Kidney (tissue), 14 donors: ENCODE results near the gene GRIK1. TPM values are rescaled to one million over a fixed set of nuclear protein-coding genes. Genes with fewer than 3 reads are reported as not detected.

ENCODE experiments used
- DNase-seq, 5 donors: peaks; one replicate each; pipeline ENCODE4 v3.0.0-alpha.2; 2013 to 2020
- FAIRE-seq: peaks from 2 replicates; lab custom pipeline; 2012; peaks lifted over from hg19 to GRCh38; lab: Jason Lieb, UNC
- H3K27ac ChIP-seq, 2 donors: one replicate each; pipeline ENCODE4 v1.7.0; 2013; ENCODE audit warnings: low read depth in 2 of 2, low read length in 2 of 2, inconsistent platforms in 1 of 2
- H3K27me3 ChIP-seq: one replicate; pipeline ENCODE4 v1.7.1; 2013; ENCODE audit warnings: low read length, inconsistent platforms; ENCODE audit not compliant: control insufficient read depth, insufficient read depth
- H3K36me3 ChIP-seq, 3 donors: one replicate each; pipeline versions ENCODE4 v1.7.0 to v1.7.1; 2013; ENCODE audit warnings: low read length in 3 of 3, control low read depth in 1 of 3, inconsistent platforms in 1 of 3; ENCODE audit not compliant: insufficient read depth in 3 of 3, control insufficient read depth in 2 of 3
- H3K4me1 ChIP-seq, 3 donors: one replicate each; pipeline versions ENCODE4 v1.7.0 to v1.7.1; 2013; ENCODE audit warnings: low read length in 3 of 3, inconsistent platforms in 1 of 3, low read depth in 1 of 3; ENCODE audit not compliant: control insufficient read depth in 2 of 3, insufficient read depth in 2 of 3
- H3K4me3 ChIP-seq, 3 donors: one replicate each; pipeline versions ENCODE4 v1.7.0 to v1.8.1; 2013; ENCODE audit warnings: low read length in 3 of 3, control low read depth in 1 of 3, inconsistent platforms in 1 of 3
- H3K9ac ChIP-seq, 3 donors: one replicate each; pipeline versions ENCODE4 v1.7.0 to v1.7.1; 2013; ENCODE audit warnings: low read length in 3 of 3, control low read depth in 1 of 3, inconsistent platforms in 1 of 3
- H3K9me3 ChIP-seq, 3 donors: one replicate each; pipeline versions ENCODE4 v1.7.0 to v1.7.1; 2013; ENCODE audit warnings: low read length in 3 of 3, control low read depth in 1 of 3, inconsistent platforms in 1 of 3; ENCODE audit not compliant: control insufficient read depth in 2 of 3, insufficient read depth in 1 of 3
- intact Hi-C: fragments of 100-400 bp; cut with DNase I; formaldehyde crosslinking; loops from one replicate; pipeline ENCODE4 v1.11.1; 2022
- polyA plus RNA-seq: library from polyadenylated mRNA; stranded (reverse); fragments of 350-450 nt; fragmentation: Illumina TruSeq; extraction: RNeasy Lipid Tissue Mini Kit (QIAGEN cat#74804); gene quantifications from one replicate; pipeline ENCODE4 v1.2.3, GENCODE V29; 2014; ENCODE audit warnings: low read depth, low replicate concordance; ENCODE audit not compliant: insufficient read depth
- total RNA-seq: library from RNA; stranded (reverse); fragmentation: NEBNext Ultra II Directional; extraction: Animal tissue kit (Norgen Biotek cat#: 25700); gene quantifications from one replicate; pipeline ENCODE4 v1.2.1, GENCODE V29; 2021
- TF ChIP-seq, protein P1 (sequence below): IDR thresholded peaks from 3 replicates; pipeline ENCODE4 v1.5.1; 2012; ENCODE audit warnings: mild to moderate bottlenecking, moderate library complexity, borderline replicate concordance; ENCODE audit not compliant: insufficient read depth; ENCODE audit errors: extremely low read depth
- donor health status: control.
- donor health status: control.
- donor health status: control.
- donor health status: control.
- donor health status: control.
- donor health status: DM: yes; HTN: yes; CAD: no.
- donor health status: Normal renal cell carcinoma (clear cell type).

The GRIK1 gene
- total and polyA plus RNA-seq, 2 donors from 2014 or later, result not detected

GRCh38 chr21:29582855-29583254 is 356.9 kb downstream of the GRIK1 start:
- Histone ChIP-seq H3K27me3 (no peaks in the 10 kb centered on the region), H3K36me3 (no peaks in the 10 kb centered on the region), H3K27ac (no peak overlapping the region), H3K4me3 (no peak overlapping the region), H3K4me1 (peaks cover 0 to 5% (median 5%) of the 10 kb centered on the region in 3 donors), H3K9ac (no peak overlapping the region), H3K9me3 (no peaks in the 10 kb centered on the region)
- TF ChIP-seq, protein P1, sequence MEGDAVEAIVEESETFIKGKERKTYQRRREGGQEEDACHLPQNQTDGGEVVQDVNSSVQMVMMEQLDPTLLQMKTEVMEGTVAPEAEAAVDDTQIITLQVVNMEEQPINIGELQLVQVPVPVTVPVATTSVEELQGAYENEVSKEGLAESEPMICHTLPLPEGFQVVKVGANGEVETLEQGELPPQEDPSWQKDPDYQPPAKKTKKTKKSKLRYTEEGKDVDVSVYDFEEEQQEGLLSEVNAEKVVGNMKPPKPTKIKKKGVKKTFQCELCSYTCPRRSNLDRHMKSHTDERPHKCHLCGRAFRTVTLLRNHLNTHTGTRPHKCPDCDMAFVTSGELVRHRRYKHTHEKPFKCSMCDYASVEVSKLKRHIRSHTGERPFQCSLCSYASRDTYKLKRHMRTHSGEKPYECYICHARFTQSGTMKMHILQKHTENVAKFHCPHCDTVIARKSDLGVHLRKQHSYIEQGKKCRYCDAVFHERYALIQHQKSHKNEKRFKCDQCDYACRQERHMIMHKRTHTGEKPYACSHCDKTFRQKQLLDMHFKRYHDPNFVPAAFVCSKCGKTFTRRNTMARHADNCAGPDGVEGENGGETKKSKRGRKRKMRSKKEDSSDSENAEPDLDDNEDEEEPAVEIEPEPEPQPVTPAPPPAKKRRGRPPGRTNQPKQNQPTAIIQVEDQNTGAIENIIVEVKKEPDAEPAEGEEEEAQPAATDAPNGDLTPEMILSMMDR, result no peak
- intact Hi-C loops, result no loop called here
- no peak for DNase-seq
- FAIRE-seq, result no peak

DNA sequence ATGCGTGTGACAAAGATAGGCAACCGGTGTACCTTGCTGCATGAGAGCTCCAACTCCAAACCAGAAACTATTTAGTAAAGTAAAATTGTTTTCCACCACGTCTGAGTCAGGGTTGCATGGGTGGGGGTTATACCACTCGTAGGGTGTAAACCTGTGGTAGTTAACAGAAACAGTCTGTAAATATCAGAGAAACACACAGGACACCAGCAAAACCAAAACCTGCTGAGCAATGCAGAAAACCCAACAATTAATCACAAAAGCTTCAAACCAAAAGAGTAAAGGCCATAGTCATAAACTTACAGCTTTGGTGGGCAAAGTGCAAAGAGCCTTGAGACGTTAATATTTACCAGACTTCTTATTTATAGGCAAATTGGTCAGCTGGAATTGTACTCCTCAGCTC is 358.4 kb downstream of the GRIK1 start:
- TF ChIP-seq, protein P1, result no peak
- Histone ChIP-seq H3K4me1 (peaks cover 0 to 5% (median 5%) of the 10 kb centered on the region in 3 donors), H3K27me3 (no peaks in the 10 kb centered on the region), H3K9me3 (no peaks in the 10 kb centered on the region), H3K27ac (peak overlapping the region; percentile 36 to 44), H3K9ac (no peak overlapping the region), H3K36me3 (no peaks in the 10 kb centered on the region), H3K4me3 (peak overlapping the region in 2 of 3 donors; percentile 43 to 51)
- DNase-seq (peak in 2 of 5 donors; percentile 32 to 33), FAIRE-seq (no peak)
- intact Hi-C loops, result no loop called here

- Histone ChIP-seq H3K27me3 (no peaks in the 10 kb centered on the region), H3K36me3 (no peaks in the 10 kb centered on the region), H3K9me3 (no peaks in the 10 kb centered on the region), H3K9ac (no peak overlapping the region), H3K4me1 (peaks cover 0 to 5% (median 5%) of the 10 kb centered on the region in 3 donors), H3K4me3 (peak overlapping the region in 2 of 3 donors; percentile 43 to 51), H3K27ac (peak overlapping the region; percentile 36 to 44)
- intact Hi-C loops, result no loop called here
- DNase-seq (no peak), FAIRE-seq (no peak)
- TF ChIP-seq, protein P1, result no peak
Measured at GRCh38 chr21:29580732-29581285, 359.0 kb downstream of the GRIK1 start.

DNA sequence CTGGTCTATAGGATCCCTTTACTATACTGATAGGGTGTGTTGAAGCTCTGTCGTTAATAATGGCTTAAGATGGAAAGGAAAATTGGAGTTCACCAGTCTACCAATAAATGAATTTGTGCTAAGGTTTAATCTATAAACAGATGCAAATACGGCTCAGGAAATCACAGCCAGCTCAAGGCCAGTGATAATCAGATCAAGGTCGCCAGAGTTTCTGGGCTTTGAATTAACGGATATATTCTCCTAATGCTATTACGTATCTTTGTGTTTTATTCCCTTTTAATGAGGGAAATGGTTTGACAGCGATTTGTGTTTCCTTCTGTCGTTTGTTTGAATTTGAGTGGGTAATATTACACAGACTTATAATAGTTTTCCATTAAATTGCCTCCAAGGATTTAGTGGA is 361.5 kb downstream of the GRIK1 start:
- Histone ChIP-seq H3K27ac (no peak overlapping the region), H3K4me1 (peaks cover 0 to 5% (median 0%) of the 10 kb centered on the region in 3 donors), H3K27me3 (no peaks in the 10 kb centered on the region), H3K9me3 (no peaks in the 10 kb centered on the region), H3K9ac (no peak overlapping the region), H3K4me3 (no peak overlapping the region), H3K36me3 (no peaks in the 10 kb centered on the region)
- DNase-seq (no peak), FAIRE-seq (no peak)
- TF ChIP-seq, protein P1, result no peak
- intact Hi-C loops, result no loop called here
